ENCODE measurements around the gene PHF12. TPM values are rescaled to one million over a fixed set of nuclear protein-coding genes. Genes with fewer than 3 reads are reported as not detected.

Gene PHF12
- total and polyA plus RNA-seq, 10 donors, result 16.2 to 118 (median 76.1) TPM

DNA sequence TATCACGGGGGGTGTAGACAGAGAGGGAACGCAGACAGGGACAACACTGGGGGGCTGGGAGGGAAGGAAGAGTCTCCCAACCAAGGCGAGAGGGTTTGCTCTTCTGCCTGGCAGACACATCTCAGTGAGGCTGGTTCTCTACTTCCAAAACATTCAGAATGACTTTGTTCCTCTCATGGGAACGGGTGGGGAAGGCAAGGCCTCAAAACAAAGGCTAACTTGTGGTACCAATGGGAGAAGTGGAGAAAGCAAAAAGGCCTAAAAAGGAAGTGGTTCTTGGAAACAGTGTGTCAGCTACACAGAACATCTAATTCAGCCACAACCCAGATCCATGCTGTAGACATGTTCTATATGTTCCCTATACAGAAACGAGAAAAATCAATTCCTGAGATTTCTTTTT is 61.3 kb downstream of the PHF12 start:
- peak overlapping the region in 7 of 8 donors; percentile 51 to 99 (median 99) for H3K27ac ChIP-seq
- TF ChIP-seq CTCF (IDR thresholded peaks at IDR 0.05 in 8 of 11, conservative IDR thresholded peaks at IDR 0.05 in 3 of 11) (no peak), POLR2A (IDR thresholded peaks at IDR 0.05) (no peak), POLR2AphosphoS5 (IDR thresholded peaks at IDR 0.05) (no peak)
- H3K4me3 ChIP-seq, result no peak overlapping the region
- H3K9me3 ChIP-seq, result no peaks in the 10 kb centered on the region
- H3K4me1 ChIP-seq, result peaks cover 56 to 100% (median 84%) of the 10 kb centered on the region in 6 donors
- no peak for DNase-seq
- H3K27me3 ChIP-seq (replicated peaks in 1 of 7), result no peaks in the 10 kb centered on the region
- 62 to 81% (median 74%) methylated on average over 5 of the region's 5 CpGs for WGBS, 5 donors
- intact Hi-C loops (cut with DNase I; ENCODE audit: low total_unique reads), result no loop called here
- H3K36me3 ChIP-seq, result peaks cover 0 to 69% (median 24%) of the 10 kb centered on the region in 6 donors

DNA sequence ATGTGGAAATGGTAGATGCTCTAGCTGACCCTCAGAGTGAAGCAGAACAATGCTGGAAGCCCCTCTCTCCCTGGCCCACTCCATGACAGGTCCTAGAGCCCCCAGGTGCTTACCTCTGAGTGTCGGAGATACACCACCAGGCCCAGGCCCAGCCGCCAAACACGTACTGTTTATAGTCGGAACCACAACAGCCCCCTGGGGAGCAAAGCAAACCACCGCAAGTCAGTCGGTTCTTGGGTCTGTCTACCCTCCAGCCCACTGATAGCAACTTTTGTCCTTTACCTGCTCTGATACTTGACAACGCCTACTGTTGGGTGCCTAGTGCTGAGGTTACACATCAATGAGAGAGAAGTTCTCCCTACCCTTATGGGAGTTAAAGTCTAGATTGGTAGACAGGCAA is 62.5 kb downstream of the PHF12 start:
- H3K9me3 ChIP-seq, result no peaks in the 10 kb centered on the region
- peak in 1 of 3 donors; percentile 6 for TF ChIP-seq POLR2AphosphoS5 (IDR thresholded peaks at IDR 0.05)
- no peak for TF ChIP-seq POLR2A (IDR thresholded peaks at IDR 0.05)
- no peak for TF ChIP-seq CTCF (IDR thresholded peaks at IDR 0.05 in 8 of 11, conservative IDR thresholded peaks at IDR 0.05 in 3 of 11)
- DNase-seq, result no peak
- intact Hi-C loops (cut with DNase I; ENCODE audit: low total_unique reads), result no loop called here
- H3K4me3 ChIP-seq, result no peak overlapping the region
- H3K4me1 ChIP-seq, result peaks cover 46 to 96% (median 72%) of the 10 kb centered on the region in 6 donors
- H3K27me3 ChIP-seq (replicated peaks in 1 of 7), result no peaks in the 10 kb centered on the region
- whole genome bisulfite sequencing, 5 donors, result 65 to 90% (median 87%) methylated on average over 7 of the region's 7 CpGs
- peaks cover 0 to 81% (median 36%) of the 10 kb centered on the region in 6 donors for H3K36me3 ChIP-seq
- peak overlapping the region in 3 of 8 donors; percentile 23 to 99 (median 99) for H3K27ac ChIP-seq

DNA sequence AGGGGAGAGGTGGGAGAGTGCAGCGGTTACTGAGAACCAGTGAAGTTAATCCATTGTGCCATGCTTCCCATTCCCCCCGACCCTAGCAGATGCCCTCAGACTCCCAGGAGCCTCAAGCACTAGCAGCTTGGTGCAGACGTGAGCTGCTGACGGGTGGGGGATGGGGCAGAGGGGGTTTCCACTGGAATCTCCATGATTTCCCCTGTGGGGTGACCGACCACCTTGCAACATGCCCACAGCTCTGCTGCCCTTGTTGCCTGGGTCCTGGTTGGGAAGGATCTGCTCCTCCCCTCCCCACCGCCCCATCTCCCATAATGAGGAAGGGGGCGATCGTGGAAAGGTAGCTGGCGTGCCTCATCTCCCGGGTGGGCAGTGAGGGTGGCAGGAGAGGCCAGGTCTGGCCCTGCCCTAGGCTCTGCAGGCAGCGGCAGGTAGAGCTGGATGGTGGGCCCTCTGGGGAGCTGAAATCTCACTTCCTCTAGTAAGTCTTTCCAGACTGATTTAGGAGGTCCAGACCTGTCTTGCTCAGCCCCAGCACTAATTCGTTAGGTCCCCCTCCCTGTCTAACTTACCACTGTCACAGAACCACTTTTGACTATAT is 63.3 kb downstream of the PHF12 start:
- DNase-seq, result no peak
- Histone ChIP-seq H3K27me3 (replicated peaks in 1 of 7) (no peaks in the 10 kb centered on the region), H3K27ac (peak overlapping the region in 3 of 8 donors; percentile 23 to 99 (median 99)), H3K9me3 (no peaks in the 10 kb centered on the region), H3K4me1 (peaks cover 37 to 87% (median 64%) of the 10 kb centered on the region in 6 donors), H3K36me3 (peaks cover under 1 to 89% (median 44%) of the 10 kb centered on the region in 6 donors), H3K4me3 (no peak overlapping the region)
- intact Hi-C loops (cut with DNase I; ENCODE audit: low total_unique reads), result no loop called here
- WGBS, 5 donors, result 60 to 83% (median 74%) methylated on average over 12 of the region's 12 CpGs
- TF ChIP-seq POLR2AphosphoS5 (IDR thresholded peaks at IDR 0.05), result peak; percentile 25 to 74 (median 44)
- no peak for TF ChIP-seq CTCF (IDR thresholded peaks at IDR 0.05 in 8 of 11, conservative IDR thresholded peaks at IDR 0.05 in 3 of 11)

DNA sequence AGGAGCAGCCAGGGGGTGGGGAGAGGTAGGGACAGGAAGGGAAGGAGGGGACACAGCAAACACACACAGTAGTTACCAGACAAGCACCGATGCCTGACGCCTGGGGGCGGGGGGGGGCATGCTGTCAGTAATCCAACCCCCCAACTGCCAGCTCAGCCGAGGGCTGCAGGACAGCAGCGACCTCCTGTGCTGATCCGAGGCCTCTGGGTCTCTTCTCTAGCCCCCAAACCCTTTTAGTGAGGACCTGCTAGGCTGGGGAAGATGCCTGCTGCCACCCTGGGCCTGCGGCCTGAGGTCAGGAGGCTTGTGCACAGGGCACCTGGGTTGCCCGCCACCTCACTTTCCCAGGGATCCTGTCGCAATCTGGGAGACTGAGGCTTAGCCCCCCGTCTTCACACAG is 65.4 kb downstream of the PHF12 start:
- Histone ChIP-seq H3K4me3 (no peak overlapping the region), H3K27me3 (replicated peaks in 1 of 7) (no peaks in the 10 kb centered on the region), H3K9me3 (no peaks in the 10 kb centered on the region), H3K27ac (no peak overlapping the region), H3K36me3 (peaks cover 6 to 99% (median 64%) of the 10 kb centered on the region in 6 donors), H3K4me1 (peaks cover 20 to 67% (median 43%) of the 10 kb centered on the region in 6 donors)
- 81 to 94% (median 91%) methylated on average over 4 to 10 of the region's 10 CpGs for WGBS, 5 donors
- no peak for DNase-seq
- intact Hi-C loops (cut with DNase I; ENCODE audit: low total_unique reads), result no loop called here
- TF ChIP-seq POLR2AphosphoS5 (IDR thresholded peaks at IDR 0.05) (peak in 1 of 3 donors; percentile 60), CTCF (IDR thresholded peaks at IDR 0.05 in 8 of 11, conservative IDR thresholded peaks at IDR 0.05 in 3 of 11) (no peak)
